GM15510 (cell line): ENCODE data around the gene METTL22.

Experiments used
- POLR2A ChIP-seq: IDR thresholded peaks from 3 replicates; pipeline ENCODE4 v1.6.1; 2011; ENCODE audit warnings: borderline replicate concordance; ENCODE audit not compliant: insufficient read length; ENCODE audit errors: extremely low read depth

METTL22 gene

GRCh38 chr16:8619671-8620370 lies 1.7 kb upstream of the METTL22 start:
- TF ChIP-seq POLR2A: no peak

GRCh38 chr16:8620535-8620934 lies 963 bp upstream of the METTL22 start:
- no peak for TF ChIP-seq POLR2A

- no peak for TF ChIP-seq POLR2A
Measured at GRCh38 chr16:8621222-8621571, 301 bp upstream of the METTL22 start.

- TF ChIP-seq POLR2A: no peak
Measured at GRCh38 chr16:8622315-8622656, 788 bp downstream of the METTL22 start.

- TF ChIP-seq POLR2A: no peak
Measured at GRCh38 chr16:8623634-8624033, 2.1 kb downstream of the METTL22 start.

- TF ChIP-seq POLR2A: no peak
Measured at GRCh38 chr16:8625491-8626087, 4.1 kb downstream of the METTL22 start.

- no peak for TF ChIP-seq POLR2A
Measured at GRCh38 chr16:8626946-8627345, 5.4 kb downstream of the METTL22 start.

- TF ChIP-seq POLR2A: no peak
Measured at GRCh38 chr16:8627456-8627855, 6.0 kb downstream of the METTL22 start.

- no peak for TF ChIP-seq POLR2A
Measured at GRCh38 chr16:8628981-8629725, 7.7 kb downstream of the METTL22 start.

- no peak for TF ChIP-seq POLR2A
Measured at GRCh38 chr16:8630255-8630953, 8.9 kb downstream of the METTL22 start.

- TF ChIP-seq POLR2A: no peak
Measured at GRCh38 chr16:8631373-8631772, 9.9 kb downstream of the METTL22 start.

- no peak for TF ChIP-seq POLR2A
Measured at GRCh38 chr16:8631818-8632465, 10.4 kb downstream of the METTL22 start.

GRCh38 chr16:8632675-8633182 lies 11.2 kb downstream of the METTL22 start:
- TF ChIP-seq POLR2A: no peak

- TF ChIP-seq POLR2A: no peak
Measured at GRCh38 chr16:8634991-8635736, 13.7 kb downstream of the METTL22 start.
